OCI-LY7 (cell line): Measurements from ENCODE around the gene SLC30A7.

Experiments
- EZH2phosphoT487 ChIP-seq: fragments of 200-600 bp; sonication (generic); IDR thresholded peaks from 2 replicates; pipeline ENCODE4 v1.6.1; 2018; ENCODE audit warnings: low read depth, borderline replicate concordance, mild to moderate bottlenecking, mixed run types, antibody characterized with exemption, low read length, moderate library complexity, mixed read lengths
- TF ChIP-seq, protein P1 (sequence below): fragments of 200-600 bp; sonication (generic); conservative IDR thresholded peaks from 2 replicates; pipeline ENCODE4 v1.5.1; 2014; ENCODE audit warnings: mild to moderate bottlenecking, antibody characterized with exemption, low read length, moderate library complexity, mixed read lengths

DNA sequence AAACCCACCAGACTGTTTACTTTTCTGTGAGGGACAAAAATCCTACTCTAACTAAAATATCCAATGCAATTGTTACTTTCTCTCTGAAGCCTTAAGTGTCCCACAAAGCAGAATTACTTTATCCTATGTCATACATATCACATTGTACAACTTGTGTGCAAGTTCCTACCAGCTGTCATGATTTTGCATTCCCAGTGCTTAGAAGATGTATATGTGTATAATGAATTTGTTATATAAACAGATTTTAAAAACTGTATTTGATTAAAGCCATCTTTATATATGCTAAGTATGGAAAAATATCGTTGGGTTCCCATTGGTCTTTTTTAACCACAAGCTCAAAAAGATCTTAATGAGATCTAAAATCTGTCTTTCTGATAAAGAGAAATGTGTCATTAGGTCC, 72.7 kb downstream of the SLC30A7 start:
- TF ChIP-seq, protein P1, sequence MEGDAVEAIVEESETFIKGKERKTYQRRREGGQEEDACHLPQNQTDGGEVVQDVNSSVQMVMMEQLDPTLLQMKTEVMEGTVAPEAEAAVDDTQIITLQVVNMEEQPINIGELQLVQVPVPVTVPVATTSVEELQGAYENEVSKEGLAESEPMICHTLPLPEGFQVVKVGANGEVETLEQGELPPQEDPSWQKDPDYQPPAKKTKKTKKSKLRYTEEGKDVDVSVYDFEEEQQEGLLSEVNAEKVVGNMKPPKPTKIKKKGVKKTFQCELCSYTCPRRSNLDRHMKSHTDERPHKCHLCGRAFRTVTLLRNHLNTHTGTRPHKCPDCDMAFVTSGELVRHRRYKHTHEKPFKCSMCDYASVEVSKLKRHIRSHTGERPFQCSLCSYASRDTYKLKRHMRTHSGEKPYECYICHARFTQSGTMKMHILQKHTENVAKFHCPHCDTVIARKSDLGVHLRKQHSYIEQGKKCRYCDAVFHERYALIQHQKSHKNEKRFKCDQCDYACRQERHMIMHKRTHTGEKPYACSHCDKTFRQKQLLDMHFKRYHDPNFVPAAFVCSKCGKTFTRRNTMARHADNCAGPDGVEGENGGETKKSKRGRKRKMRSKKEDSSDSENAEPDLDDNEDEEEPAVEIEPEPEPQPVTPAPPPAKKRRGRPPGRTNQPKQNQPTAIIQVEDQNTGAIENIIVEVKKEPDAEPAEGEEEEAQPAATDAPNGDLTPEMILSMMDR = no peak
- no peak for TF ChIP-seq EZH2phosphoT487
